Gastrocnemius medialis (tissue), 4 donors: ENCODE results near the gene OR7D2. TPM values are rescaled to one million over a fixed set of nuclear protein-coding genes. Genes with fewer than 3 reads are reported as not detected.

Source experiments
- ATAC-seq, 2 donors: fragments of 150-250 bp; one replicate each; pipeline ENCODE4 v1.9.1; 2016
- DNase-seq, 2 donors: peaks; one replicate each; pipeline ENCODE4 v3.0.0-alpha.2; 2019
- H3K27ac ChIP-seq, 4 donors: fragments of 200-600 bp; sonication (generic); 1 replicate in 1 of 4; 2 replicates in 3 of 4; pipeline ENCODE4 v1.5.1; 2016 to 2018; ENCODE audit warnings: mild to moderate bottlenecking in 2 of 4, moderate library complexity in 1 of 4
- H3K27me3 ChIP-seq, 3 donors: fragments of 200-600 bp; sonication (generic) in 2 of 3; 1 replicate in 1 of 3; 2 replicates in 2 of 3; pipeline versions ENCODE4 v1.5.1 to v1.6.0; 2016 to 2019; ENCODE audit warnings: mild to moderate bottlenecking in 1 of 3, moderate library complexity in 1 of 3
- H3K36me3 ChIP-seq, 2 donors: fragments of 200-600 bp; sonication (generic) in 1 of 2; one replicate each; pipeline ENCODE4 v1.5.1; 2017 to 2018
- H3K4me1 ChIP-seq, 2 donors: fragments of 200-600 bp; sonication (generic) in 1 of 2; one replicate each; pipeline ENCODE4 v1.5.1; 2016 to 2017; ENCODE audit warnings: mild to moderate bottlenecking in 2 of 2
- H3K4me3 ChIP-seq, 4 donors: fragments of 200-600 bp; sonication (generic) in 3 of 4; 1 replicate in 1 of 4; 2 replicates in 3 of 4; pipeline ENCODE4 v1.5.1; 2016 to 2019; ENCODE audit warnings: mild to moderate bottlenecking in 2 of 4
- H3K9me3 ChIP-seq, 3 donors: fragments of 200-600 bp; sonication (generic) in 2 of 3; 1 replicate in 1 of 3; 2 replicates in 2 of 3; pipeline ENCODE4 v1.5.1; 2016 to 2019
- POLR2A ChIP-seq, 2 donors: fragments of 450-650 bp; IDR thresholded peaks; one replicate each; pipeline ENCODE4 v1.6.1; 2017; ENCODE audit warnings: antibody characterized with exemption in 2 of 2, mild to moderate bottlenecking in 2 of 2, moderate library complexity in 2 of 2
- in situ Hi-C, 4 donors: fragments of 200-750 bp; cut with MboI; loops; one replicate each; pipeline versions ENCODE4 v1.15.0 to v1.8.0; 2017; ENCODE audit warnings: low sequenced_read_pairs in 4 of 4
- intact Hi-C: fragments of 100-400 bp; cut with DNase I; formaldehyde crosslinking; loops from one replicate; pipeline ENCODE4 v1.15.1; 2023; ENCODE audit warnings: low total_unique reads
- total RNA-seq, 4 donors: library from RNA; depleted of rRNA; stranded (reverse); fragments of >200 nt; gene quantifications; one replicate each; pipeline versions ENCODE4 v1.1.0 to v1.2.3, GENCODE V29; 2016
- TF ChIP-seq, protein P1 (sequence below), 5 experiments: fragments of 450-650 bp in 3 of 5; fragments of 200-600 bp in 2 of 5; sonication (generic) in 2 of 5; IDR thresholded peaks in 4 of 5; conservative IDR thresholded peaks in 1 of 5; 1 replicate in 4 of 5; 2 replicates in 1 of 5; pipeline ENCODE4 v1.5.1; 2016 to 2019; ENCODE audit warnings: antibody characterized with exemption in 5 of 5, mild to moderate bottlenecking in 3 of 5, moderate library complexity in 3 of 5

Gene OR7D2
- total RNA-seq, 4 donors from 2014 or later, result 0.13 to 0.19 TPM; not detected in 2

DNA sequence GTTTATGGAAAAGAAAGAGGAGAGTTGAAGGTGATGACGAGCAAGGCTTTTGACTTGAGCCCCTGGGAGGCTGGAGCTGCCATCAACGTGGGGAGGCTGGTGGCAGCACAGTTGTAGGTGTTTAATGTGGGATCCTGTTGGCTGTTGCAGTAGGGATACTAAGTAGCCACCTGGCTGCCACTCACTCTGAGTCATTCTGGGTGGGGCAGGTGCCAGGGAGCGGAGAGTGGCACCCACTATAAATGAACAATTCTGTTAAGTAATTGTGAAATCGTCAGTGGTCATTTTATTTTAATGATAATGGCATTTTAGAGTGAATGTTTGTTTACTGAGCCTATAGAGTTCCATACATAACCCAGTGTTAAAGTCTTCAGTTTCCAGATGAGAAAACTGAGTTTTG, 28.8 kb upstream of the OR7D2 start:
- Histone ChIP-seq H3K9me3 (peaks cover 0 to 9% (median 3%) of the 10 kb centered on the region in 3 donors), H3K27me3 (no peaks in the 10 kb centered on the region), H3K4me3 (no peak overlapping the region), H3K27ac (no peak overlapping the region), H3K4me1 (peaks cover 0 to 4% of the 10 kb centered on the region in 2 donors), H3K36me3 (peaks cover 0 to 27% of the 10 kb centered on the region in 2 donors)
- ATAC-seq (no peak), DNase-seq (no peak)
- TF ChIP-seq, protein P1, sequence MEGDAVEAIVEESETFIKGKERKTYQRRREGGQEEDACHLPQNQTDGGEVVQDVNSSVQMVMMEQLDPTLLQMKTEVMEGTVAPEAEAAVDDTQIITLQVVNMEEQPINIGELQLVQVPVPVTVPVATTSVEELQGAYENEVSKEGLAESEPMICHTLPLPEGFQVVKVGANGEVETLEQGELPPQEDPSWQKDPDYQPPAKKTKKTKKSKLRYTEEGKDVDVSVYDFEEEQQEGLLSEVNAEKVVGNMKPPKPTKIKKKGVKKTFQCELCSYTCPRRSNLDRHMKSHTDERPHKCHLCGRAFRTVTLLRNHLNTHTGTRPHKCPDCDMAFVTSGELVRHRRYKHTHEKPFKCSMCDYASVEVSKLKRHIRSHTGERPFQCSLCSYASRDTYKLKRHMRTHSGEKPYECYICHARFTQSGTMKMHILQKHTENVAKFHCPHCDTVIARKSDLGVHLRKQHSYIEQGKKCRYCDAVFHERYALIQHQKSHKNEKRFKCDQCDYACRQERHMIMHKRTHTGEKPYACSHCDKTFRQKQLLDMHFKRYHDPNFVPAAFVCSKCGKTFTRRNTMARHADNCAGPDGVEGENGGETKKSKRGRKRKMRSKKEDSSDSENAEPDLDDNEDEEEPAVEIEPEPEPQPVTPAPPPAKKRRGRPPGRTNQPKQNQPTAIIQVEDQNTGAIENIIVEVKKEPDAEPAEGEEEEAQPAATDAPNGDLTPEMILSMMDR (IDR thresholded peaks at IDR 0.05 in 4 of 5, conservative IDR thresholded peaks at IDR 0.05 in 1 of 5), result no peak
- TF ChIP-seq POLR2A (IDR thresholded peaks at IDR 0.05), result no peak
- intact Hi-C loops, result loop anchor here (10.0 kb wide), 2 partner anchors 285 to 475 kb away; partner anchors contain the start of genes ZNF266 and ZNF561
- in situ Hi-C loops, result loop anchor here in 1 of 4 donors (25.0 kb wide), 1 partner anchor 287 kb away; the partner anchor contains the start of gene ZNF266

DNA sequence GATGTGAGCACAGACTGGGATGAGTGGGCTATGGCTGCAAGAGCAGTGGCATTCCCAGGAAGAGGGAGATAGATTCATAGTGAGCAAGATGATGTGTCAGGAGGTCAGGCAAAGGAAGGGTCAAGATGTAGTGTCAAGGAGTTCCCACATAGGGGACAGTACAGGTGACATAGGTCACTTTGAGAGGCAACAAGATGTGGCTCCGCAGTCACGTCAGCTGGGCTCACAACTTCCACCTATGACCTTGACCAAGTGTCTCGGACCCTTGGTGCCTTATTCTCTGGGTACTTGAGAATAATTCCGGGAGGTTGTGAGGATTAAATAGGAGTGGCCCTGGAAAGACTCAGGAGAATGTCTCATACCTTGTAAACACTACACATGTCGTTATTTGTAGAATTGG, 28.1 kb upstream of the OR7D2 start:
- Histone ChIP-seq H3K27me3 (no peaks in the 10 kb centered on the region), H3K4me1 (peaks cover 0 to 4% of the 10 kb centered on the region in 2 donors), H3K4me3 (no peak overlapping the region), H3K36me3 (peaks cover 0 to 27% of the 10 kb centered on the region in 2 donors), H3K9me3 (peaks cover 0 to 4% (median 0%) of the 10 kb centered on the region in 3 donors), H3K27ac (no peak overlapping the region)
- no peak for TF ChIP-seq POLR2A (IDR thresholded peaks at IDR 0.05)
- TF ChIP-seq, protein P1 (IDR thresholded peaks at IDR 0.05 in 4 of 5, conservative IDR thresholded peaks at IDR 0.05 in 1 of 5), result no peak
- ATAC-seq (no peak), DNase-seq (no peak)
- in situ Hi-C loops, result no loop called here
- intact Hi-C loops, result no loop called here

DNA sequence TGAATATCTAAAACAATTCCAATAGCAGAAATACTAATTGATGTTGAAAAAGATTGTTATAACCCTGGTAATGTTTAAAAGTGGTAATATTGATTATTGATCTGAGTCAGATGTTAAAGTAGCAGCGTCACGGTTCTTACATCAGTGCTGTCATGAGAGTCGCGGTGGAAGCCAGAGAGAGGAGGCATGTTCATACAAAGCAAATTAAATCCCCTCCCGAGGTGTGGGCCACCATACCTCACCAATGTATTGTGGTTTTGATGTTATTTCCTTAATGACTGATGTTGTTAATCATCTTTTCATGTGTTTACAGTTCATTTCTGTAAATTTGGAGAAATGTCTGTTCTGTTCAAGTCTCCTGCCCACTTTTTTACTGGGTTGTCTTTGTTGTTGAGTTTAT, 27.4 kb upstream of the OR7D2 start:
- no peak overlapping the region for H3K27ac ChIP-seq

DNA sequence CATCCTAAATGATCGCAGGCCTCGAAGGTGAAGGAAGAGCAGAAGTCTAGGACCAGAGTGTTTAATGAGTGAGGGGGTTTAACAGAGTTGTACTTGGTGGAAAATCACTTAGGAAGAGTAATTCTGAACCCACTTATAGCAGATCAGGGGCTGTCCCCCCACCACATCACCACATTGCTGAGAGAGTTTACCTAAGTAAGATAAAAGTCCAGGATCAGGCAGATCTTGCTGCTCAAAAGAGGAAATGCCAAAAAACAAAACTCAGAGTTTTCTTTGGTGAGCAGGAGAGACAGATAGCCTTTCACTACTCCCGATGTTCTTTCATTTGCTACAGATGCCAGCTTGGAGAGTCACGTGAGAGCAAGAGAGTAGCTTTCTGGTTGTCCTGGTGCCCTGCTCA, 23.2 kb upstream of the OR7D2 start:
- Histone ChIP-seq H3K9me3 (no peaks in the 10 kb centered on the region), H3K27me3 (no peaks in the 10 kb centered on the region), H3K4me3 (no peak overlapping the region), H3K27ac (no peak overlapping the region), H3K4me1 (no peaks in the 10 kb centered on the region), H3K36me3 (peaks cover 20 to 66% of the 10 kb centered on the region in 2 donors)
- ATAC-seq, result no peak
- intact Hi-C loops (no loop called here), in situ Hi-C loops (no loop called here)
- no peak for DNase-seq
- no peak for TF ChIP-seq POLR2A (IDR thresholded peaks at IDR 0.05)
- TF ChIP-seq, protein P1 (IDR thresholded peaks at IDR 0.05 in 4 of 5, conservative IDR thresholded peaks at IDR 0.05 in 1 of 5), result no peak

More for the DNA sequence above, 27.4 kb upstream of the OR7D2 start:
- H3K27me3 ChIP-seq, result no peaks in the 10 kb centered on the region
- H3K36me3 ChIP-seq, result peaks cover 0 to 30% of the 10 kb centered on the region in 2 donors
- TF ChIP-seq POLR2A (IDR thresholded peaks at IDR 0.05), result no peak
- TF ChIP-seq, protein P1 (IDR thresholded peaks at IDR 0.05 in 4 of 5, conservative IDR thresholded peaks at IDR 0.05 in 1 of 5), result no peak
- no peaks in the 10 kb centered on the region for H3K9me3 ChIP-seq
- H3K4me1 ChIP-seq, result peaks cover 0 to 4% of the 10 kb centered on the region in 2 donors
- intact Hi-C loops, result no loop called here
- DNase-seq, result no peak
- in situ Hi-C loops, result no loop called here
- ATAC-seq, result no peak
- no peak overlapping the region for H3K4me3 ChIP-seq

DNA sequence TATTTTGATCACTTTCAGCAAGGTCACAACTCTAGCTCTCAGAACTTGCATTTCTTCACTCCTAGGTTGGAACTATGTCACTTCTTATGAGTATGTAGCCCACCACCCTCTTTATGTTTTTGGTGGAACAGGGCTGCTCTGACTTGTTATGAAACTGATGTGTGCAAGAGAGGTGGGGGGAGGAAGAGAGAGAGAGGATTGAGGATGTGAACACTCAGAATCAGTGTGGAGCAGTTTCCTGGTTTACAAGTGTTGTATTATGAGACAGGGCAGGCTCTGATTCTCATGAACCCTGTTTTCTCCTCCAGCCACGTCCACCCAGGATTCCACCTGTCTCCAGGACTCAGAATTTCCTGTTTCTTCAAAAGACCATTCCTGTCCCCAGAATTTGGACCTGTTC, 22.5 kb upstream of the OR7D2 start:
- DNase-seq, result no peak
- no peaks in the 10 kb centered on the region for H3K9me3 ChIP-seq
- H3K4me1 ChIP-seq, result no peaks in the 10 kb centered on the region
- in situ Hi-C loops, result no loop called here
- TF ChIP-seq POLR2A (IDR thresholded peaks at IDR 0.05), result no peak
- TF ChIP-seq, protein P1 (IDR thresholded peaks at IDR 0.05 in 4 of 5, conservative IDR thresholded peaks at IDR 0.05 in 1 of 5), result no peak
- intact Hi-C loops, result no loop called here
- H3K4me3 ChIP-seq, result no peak overlapping the region
- no peaks in the 10 kb centered on the region for H3K27me3 ChIP-seq
- H3K27ac ChIP-seq, result no peak overlapping the region
- peaks cover 26 to 73% of the 10 kb centered on the region in 2 donors for H3K36me3 ChIP-seq
- ATAC-seq, result no peak
